ENCODE results near the gene TLE4. TPM values are rescaled to one million over a fixed set of nuclear protein-coding genes. Genes with fewer than 3 reads are reported as not detected.

TLE4 gene
- total and polyA plus RNA-seq, 12 donors: 4.2 to 17.3 (median 11.0) TPM

DNA sequence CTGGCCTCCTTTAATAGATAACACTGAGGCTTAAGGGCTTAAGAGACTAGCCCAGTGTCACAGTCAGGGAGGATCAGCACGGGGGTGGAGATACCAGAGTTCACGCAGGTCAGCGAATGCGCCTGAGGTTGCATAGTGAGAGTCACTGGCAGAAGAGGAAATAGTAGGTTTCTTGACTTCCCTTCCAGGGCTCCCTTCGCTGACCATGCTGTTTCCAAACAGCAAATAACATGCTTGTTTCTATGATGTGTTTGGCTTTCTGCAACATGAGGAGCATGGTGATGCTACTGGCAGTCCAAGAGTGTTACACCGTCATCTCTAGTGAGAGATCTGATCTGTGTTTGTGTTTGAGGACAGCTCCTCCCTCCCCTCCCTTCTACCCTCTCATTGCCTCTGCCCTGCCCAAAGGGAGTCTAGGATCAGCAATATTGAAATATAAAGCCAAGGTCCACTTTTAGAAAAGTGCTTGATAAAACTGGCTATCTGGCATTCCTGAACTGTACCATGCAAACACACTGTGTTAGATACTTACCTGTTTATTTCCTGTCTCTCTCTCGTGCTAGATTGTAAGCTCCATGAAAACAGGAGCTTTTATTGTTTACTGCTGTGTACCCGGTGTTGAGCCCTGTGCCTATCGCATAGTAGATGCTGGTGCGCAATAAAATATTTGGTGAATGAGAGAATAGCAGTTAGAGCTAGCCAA is 12.3 kb downstream of the TLE4 start:
- peaks cover 4 to 74% (median 42%) of the 10 kb centered on the region in 9 donors for H3K4me1 ChIP-seq
- peak; percentile 26 to 82 (median 72) for ATAC-seq
- DNase-seq: peak; percentile 18 to 22
- H3K9me3 ChIP-seq: no peaks in the 10 kb centered on the region
- peak overlapping the region in 2 of 10 donors; percentile 22 to 73 for H3K27ac ChIP-seq
- WGBS, 2 donors: 60 to 68% methylated on average over 10 of the region's 10 CpGs
- TF ChIP-seq, protein P1, sequence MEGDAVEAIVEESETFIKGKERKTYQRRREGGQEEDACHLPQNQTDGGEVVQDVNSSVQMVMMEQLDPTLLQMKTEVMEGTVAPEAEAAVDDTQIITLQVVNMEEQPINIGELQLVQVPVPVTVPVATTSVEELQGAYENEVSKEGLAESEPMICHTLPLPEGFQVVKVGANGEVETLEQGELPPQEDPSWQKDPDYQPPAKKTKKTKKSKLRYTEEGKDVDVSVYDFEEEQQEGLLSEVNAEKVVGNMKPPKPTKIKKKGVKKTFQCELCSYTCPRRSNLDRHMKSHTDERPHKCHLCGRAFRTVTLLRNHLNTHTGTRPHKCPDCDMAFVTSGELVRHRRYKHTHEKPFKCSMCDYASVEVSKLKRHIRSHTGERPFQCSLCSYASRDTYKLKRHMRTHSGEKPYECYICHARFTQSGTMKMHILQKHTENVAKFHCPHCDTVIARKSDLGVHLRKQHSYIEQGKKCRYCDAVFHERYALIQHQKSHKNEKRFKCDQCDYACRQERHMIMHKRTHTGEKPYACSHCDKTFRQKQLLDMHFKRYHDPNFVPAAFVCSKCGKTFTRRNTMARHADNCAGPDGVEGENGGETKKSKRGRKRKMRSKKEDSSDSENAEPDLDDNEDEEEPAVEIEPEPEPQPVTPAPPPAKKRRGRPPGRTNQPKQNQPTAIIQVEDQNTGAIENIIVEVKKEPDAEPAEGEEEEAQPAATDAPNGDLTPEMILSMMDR (IDR thresholded peaks at IDR 0.05): no peak
- no peaks in the 10 kb centered on the region for H3K27me3 ChIP-seq
- H3K4me3 ChIP-seq: peak overlapping the region in 1 of 10 donors; percentile 7
- peaks cover 0 to 9% (median 0%) of the 10 kb centered on the region in 9 donors for H3K36me3 ChIP-seq
- intact Hi-C loops (cut with DNase I): loop anchor here in 2 of 10 donors (5.0 to 10.0 kb wide), 2 partner anchors 38 to 81 kb away; no protein-coding TSS in a partner anchor

DNA sequence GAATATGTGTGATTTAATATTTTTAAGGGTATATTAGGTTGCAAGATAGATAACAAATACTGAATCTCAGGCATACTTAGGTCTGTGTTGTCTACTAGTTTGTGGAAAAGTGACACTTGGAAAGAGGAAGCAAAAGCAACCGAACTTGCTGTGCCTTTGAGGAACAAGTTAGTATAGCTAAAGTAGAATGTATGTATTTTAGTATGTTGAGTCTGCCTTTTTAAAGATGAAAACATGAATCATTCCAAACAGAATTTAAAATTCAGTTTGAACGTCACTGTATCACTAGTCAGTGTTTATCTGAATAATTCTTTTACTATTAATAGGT is 12.9 kb downstream of the TLE4 start:
- Histone ChIP-seq H3K4me1 (peaks cover 4 to 70% (median 39%) of the 10 kb centered on the region in 9 donors), H3K4me3 (peak overlapping the region in 1 of 10 donors; percentile 7), H3K27ac (peak overlapping the region in 2 of 10 donors; percentile 22 to 73), H3K27me3 (no peaks in the 10 kb centered on the region), H3K9me3 (no peaks in the 10 kb centered on the region), H3K36me3 (peaks cover 0 to 9% (median 0%) of the 10 kb centered on the region in 9 donors)
- no peak for DNase-seq
- intact Hi-C loops (cut with DNase I): loop anchor here in 2 of 10 donors (5.0 to 10.0 kb wide), 2 partner anchors 38 to 80 kb away; no protein-coding TSS in a partner anchor
- WGBS, 2 donors: 64 to 66% methylated on average over 2 of the region's 2 CpGs
- TF ChIP-seq, protein P1 (IDR thresholded peaks at IDR 0.05): no peak
- peak in 4 of 8 donors; percentile 8 to 23 (median 16) for ATAC-seq

DNA sequence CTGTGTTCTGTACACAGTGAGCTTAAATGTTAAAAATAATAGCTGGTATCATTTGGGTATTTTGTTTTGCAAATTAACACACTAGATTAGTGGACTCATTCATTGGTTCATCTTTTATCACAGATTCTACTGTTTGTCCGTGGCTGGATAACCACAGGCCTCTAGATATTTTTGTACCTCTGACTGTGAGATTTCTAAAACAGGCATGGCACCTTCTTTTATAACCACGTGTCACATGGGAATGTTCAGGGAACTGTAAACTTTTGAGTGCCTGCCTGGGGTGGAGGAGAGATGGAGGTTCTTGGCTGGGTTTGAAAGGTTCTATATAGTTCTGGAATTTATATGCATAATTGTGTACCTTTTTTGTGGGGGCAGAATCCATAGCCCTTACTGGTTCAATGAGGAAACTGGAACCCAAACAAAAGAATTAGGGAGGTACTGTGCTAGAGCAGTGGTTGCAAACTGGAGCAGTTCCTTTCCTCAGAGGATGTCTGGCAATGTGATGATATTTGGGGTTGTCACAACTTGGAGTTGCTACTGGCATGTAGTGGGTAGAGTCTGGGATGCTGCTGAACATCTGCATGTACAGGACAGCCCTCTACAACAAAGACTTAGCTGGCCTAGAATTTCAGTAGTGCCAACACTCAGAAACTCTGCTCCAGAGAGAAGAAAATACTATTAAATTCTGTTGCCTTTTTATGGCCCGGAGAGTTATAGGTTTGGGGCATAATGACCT is 16.9 kb downstream of the TLE4 start:
- Histone ChIP-seq H3K27ac (no peak overlapping the region), H3K36me3 (peaks cover 0 to 4% (median 0%) of the 10 kb centered on the region in 9 donors), H3K27me3 (no peaks in the 10 kb centered on the region), H3K9me3 (no peaks in the 10 kb centered on the region), H3K4me1 (peaks cover 0 to 47% (median 20%) of the 10 kb centered on the region in 9 donors), H3K4me3 (no peak overlapping the region)
- ATAC-seq: peak in 2 of 8 donors; percentile 31 to 49
- TF ChIP-seq, protein P1 (IDR thresholded peaks at IDR 0.05): no peak
- WGBS, 2 donors: 63 to 74% methylated on average over 3 of the region's 3 CpGs
- DNase-seq: no peak
- intact Hi-C loops (cut with DNase I): loop anchor here in 1 of 10 donors (10.0 kb wide), 1 partner anchor 76 kb away; no protein-coding TSS in a partner anchor

DNA sequence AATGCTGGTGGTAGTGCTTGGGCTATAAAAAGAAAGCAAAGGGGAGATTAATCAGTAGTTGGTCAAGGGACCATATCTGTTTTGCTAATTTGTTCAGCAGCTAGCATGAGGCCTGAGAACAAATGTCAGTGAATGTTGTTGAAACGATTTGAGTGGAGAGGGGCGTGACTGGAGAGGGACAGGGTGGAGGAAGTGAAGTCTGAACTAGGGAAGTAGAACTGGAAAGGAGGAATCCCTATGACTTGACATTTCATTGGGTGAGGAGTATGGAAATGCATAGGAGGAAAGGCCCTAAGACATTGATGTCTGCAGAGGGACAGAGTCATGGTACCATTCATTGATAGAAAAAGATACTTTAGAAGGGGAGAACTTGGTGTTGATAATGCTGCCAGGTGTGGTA is 19.7 kb downstream of the TLE4 start:
- H3K36me3 ChIP-seq: peaks cover 0 to 4% (median 0%) of the 10 kb centered on the region in 9 donors
- peaks cover 0 to 36% (median 4%) of the 10 kb centered on the region in 9 donors for H3K4me1 ChIP-seq
- 55 to 68% methylated on average over 2 of the region's 2 CpGs for WGBS, 2 donors
- no peak overlapping the region for H3K27ac ChIP-seq
- DNase-seq: no peak
- TF ChIP-seq, protein P1 (IDR thresholded peaks at IDR 0.05): no peak
- intact Hi-C loops (cut with DNase I): no loop called here
- no peak overlapping the region for H3K4me3 ChIP-seq
- no peaks in the 10 kb centered on the region for H3K27me3 ChIP-seq
- no peak for ATAC-seq
- H3K9me3 ChIP-seq: no peaks in the 10 kb centered on the region
